HEK293T (cell line): Measurements from ENCODE around the gene UVRAG.

Experiments
- ELF4 ChIP-seq: fragments of 450-650 bp; IDR thresholded peaks from 2 replicates; pipeline ENCODE4 v1.6.1; 2017; ENCODE audit warnings: antibody characterized with exemption
- FOXA1 ChIP-seq: fragments of 450-650 bp; IDR thresholded peaks from 2 replicates; pipeline ENCODE4 v1.6.1; 2016; ENCODE audit warnings: mild to moderate bottlenecking
- FOXK2 ChIP-seq: fragments of 450-650 bp; IDR thresholded peaks from 2 replicates; pipeline ENCODE4 v1.6.1; 2016; ENCODE audit warnings: mild to moderate bottlenecking
- NFRKB ChIP-seq: fragments of 450-650 bp; IDR thresholded peaks from 2 replicates; pipeline ENCODE4 v1.6.1; 2016; ENCODE audit warnings: mild to moderate bottlenecking, moderate library complexity
- SUZ12 ChIP-seq: fragments of 450-650 bp; IDR thresholded peaks from 2 replicates; pipeline ENCODE4 v1.6.1; 2016; ENCODE audit warnings: mild to moderate bottlenecking
- TF ChIP-seq, protein P1 (sequence below): fragments of 450-650 bp; IDR thresholded peaks from 2 replicates; pipeline ENCODE4 v1.6.1; 2016

DNA sequence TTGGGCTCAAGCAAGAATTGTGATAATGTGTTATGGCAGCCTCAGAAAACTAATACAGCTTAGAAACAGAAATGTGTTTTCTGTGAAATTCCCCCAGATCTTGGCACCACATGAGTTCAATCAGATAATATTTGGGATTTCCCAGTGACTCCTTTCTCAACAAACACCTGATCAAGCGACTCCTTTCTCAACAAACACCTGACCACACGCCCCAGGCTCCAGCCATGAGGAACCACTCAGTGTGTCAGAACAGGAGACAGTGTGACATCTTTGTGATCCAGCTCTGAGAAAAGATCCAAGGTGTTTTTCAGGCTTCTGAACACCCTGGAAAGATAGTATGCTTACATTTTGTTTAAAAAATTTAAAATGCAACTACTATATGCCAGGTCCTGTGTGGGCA, 1.9 kb upstream of the UVRAG start:
- TF ChIP-seq ELF4 (no peak), SUZ12 (no peak), FOXA1 (no peak), FOXK2 (no peak), NFRKB (no peak)
- TF ChIP-seq, protein P1, sequence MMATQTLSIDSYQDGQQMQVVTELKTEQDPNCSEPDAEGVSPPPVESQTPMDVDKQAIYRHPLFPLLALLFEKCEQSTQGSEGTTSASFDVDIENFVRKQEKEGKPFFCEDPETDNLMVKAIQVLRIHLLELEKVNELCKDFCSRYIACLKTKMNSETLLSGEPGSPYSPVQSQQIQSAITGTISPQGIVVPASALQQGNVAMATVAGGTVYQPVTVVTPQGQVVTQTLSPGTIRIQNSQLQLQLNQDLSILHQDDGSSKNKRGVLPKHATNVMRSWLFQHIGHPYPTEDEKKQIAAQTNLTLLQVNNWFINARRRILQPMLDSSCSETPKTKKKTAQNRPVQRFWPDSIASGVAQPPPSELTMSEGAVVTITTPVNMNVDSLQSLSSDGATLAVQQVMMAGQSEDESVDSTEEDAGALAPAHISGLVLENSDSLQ: no peak
